GM10847 (cell line): ENCODE measurements around the gene ADAM33.

Experiments
- POLR2A ChIP-seq: IDR thresholded peaks from 2 replicates; pipeline ENCODE4 v1.6.1; 2011; ENCODE audit not compliant: insufficient read length; ENCODE audit errors: extremely low read depth

ADAM33 gene

GRCh38 chr20:3652676-3653596 is 28.9 kb downstream of the ADAM33 start:
- TF ChIP-seq POLR2A, result no peak

DNA sequence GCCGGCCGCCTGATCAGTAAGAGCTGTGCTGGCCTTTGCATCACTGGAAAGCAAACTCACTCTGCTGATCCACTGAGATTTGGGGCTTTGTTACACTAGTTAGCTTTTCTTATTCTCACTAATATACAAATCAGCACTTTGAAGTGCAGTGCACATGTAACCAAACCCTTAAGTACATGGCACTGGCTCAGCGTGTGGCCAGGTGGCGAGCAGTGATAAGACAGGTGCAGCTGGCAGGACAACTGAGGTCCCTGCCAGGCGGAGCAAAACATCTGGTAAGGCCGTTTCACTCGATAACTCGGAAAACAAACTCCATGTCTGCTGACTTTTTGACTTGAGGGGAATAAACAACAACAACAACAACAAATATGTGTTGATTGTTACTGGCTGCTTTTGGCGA is 29.6 kb downstream of the ADAM33 start:
- TF ChIP-seq POLR2A, result no peak

GRCh38 chr20:3651204-3651962 is 30.4 kb downstream of the ADAM33 start:
- TF ChIP-seq POLR2A, result no peak

DNA sequence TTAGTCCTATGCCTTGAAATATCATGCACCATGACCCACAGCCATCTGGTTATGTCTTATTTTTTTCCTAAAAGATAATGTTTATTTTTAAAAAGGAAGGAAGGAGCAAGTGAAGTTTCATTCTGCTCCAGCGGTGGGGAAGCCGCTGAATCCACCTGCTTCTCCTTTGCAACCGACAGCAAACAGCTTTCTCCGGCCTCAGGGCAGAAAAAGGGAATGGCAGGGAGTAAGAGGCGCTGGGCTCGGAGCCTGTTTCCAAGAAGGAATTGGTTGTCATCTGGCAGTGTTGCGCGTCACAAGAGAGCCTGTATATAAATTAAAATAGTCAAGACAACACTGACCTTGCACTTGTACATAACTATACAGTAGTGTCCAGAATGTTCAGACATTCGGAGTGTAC is 32.9 kb downstream of the ADAM33 start:
- TF ChIP-seq POLR2A, result no peak

GRCh38 chr20:3647473-3647872 is 34.3 kb downstream of the ADAM33 start:
- TF ChIP-seq POLR2A, result no peak

- no peak for TF ChIP-seq POLR2A
Measured at GRCh38 chr20:3646651-3647050, 35.2 kb downstream of the ADAM33 start.

GRCh38 chr20:3646067-3646440 is 35.8 kb downstream of the ADAM33 start:
- TF ChIP-seq POLR2A, result no peak

DNA sequence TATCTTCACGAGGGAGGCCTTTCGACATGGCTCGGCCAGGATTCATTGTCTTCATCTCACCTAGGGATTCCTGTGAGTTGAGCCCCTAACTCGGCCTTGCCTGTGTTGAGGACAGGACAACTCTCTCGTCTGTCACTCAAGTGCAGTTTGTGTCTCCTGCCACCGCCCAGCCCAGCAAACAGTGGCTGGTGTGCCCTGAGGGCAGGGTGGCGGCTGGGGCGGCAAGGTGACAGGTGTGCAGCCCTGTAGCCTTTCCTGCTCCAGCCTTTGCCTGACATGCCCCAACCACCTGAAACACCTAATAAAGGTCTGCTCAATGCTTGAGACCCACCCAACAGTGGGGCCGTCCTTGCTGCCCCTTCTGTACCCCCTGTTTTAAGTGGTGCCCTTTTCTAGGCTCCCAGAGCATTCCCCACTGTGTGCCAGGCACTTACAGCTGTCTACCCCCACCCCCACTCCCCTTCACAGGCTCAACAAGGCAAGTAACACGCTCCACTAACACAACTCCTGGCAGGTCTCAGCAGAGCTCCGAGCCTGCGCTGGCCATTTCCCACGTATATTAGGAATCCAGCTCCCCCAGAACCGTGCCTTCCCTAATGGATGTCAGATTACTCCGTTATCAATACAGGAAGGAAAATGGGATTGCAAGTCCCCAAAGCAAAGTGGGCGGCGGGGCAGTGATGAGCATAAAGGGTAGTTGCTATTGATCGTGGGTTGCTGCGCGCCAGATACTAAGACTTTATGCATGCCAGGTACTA is 36.3 kb downstream of the ADAM33 start:
- TF ChIP-seq POLR2A, result no peak

GRCh38 chr20:3640259-3640658 is 41.6 kb downstream of the ADAM33 start:
- no peak for TF ChIP-seq POLR2A

GRCh38 chr20:3635346-3635745 is 46.5 kb downstream of the ADAM33 start:
- TF ChIP-seq POLR2A, result no peak

- TF ChIP-seq POLR2A, result no peak
Measured at GRCh38 chr20:3633913-3634478, 47.8 kb downstream of the ADAM33 start.

DNA sequence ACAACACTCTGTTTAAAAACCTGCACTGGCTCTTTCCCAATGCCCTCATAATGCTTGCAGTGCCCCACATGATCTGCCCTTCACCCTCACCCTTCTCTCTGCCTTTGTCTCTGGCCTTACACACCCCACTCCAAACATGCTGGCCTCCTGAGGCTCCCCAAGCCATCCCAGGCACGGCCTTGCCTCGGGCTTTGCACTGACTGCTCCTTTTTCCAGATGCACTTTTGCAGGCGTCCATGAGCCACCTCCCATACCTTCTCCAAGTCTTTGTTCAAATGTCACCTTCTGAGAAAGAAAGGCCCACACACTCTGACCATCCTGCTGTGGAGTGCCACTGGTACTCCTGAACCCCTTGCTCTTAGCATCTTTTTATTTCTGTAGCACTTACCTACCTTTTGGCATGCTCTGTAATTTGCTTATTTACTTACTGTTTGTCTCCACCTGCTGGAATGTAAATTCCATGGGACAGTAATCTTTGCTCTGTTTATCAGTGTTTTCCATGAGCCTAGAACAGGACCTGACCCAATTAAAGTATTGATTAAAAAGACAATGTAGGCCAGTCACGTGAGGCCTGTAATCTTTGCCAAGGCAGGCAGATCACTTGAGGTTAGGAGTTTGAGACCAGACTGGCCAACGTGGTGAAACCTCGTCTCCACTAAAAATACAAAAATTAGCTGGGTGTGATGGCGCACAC is 49.4 kb downstream of the ADAM33 start:
- TF ChIP-seq POLR2A, result no peak

GRCh38 chr20:3631534-3631933 is 50.3 kb downstream of the ADAM33 start:
- TF ChIP-seq POLR2A, result no peak

DNA sequence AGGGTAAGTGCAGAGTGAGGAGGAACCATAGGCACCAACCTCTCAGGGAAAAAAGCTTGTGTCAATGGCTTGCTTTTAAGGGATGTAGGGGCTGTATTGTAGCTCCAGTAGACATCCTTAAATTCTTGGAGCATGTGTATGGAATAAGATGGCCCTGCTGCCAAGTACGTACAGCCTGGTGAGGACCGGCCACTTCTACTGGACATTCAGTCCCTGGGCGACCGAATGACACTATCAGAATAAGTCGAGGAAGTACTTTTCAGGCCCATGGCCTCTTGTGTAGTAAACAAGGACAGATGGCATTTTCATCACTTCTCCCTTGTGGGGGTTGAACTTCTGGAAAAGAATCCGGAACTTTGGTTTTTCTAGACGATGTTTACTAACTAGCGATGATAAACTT is 51.4 kb downstream of the ADAM33 start:
- no peak for TF ChIP-seq POLR2A

DNA sequence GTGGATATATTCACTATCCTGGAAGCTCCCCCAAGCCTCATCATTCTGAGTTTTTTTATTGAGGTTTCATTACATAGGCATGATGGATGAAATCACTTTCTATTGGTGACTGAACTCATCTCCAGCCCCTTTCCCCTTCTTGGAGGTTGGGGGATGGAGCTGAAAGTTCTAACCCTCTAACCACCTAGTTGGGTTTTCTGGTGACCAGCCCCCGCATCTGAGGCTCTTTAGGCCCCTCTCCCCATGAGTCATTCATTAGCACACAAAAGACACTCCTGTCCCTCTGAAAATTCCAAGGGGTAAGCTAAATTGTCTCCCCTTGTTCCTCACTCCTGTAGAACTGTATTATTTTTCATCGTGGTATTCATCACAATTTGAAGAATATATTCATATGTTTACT is 51.9 kb downstream of the ADAM33 start:
- TF ChIP-seq POLR2A, result no peak
